Measurements from ENCODE around the gene SERAC1. TPM values are rescaled to one million over a fixed set of nuclear protein-coding genes. Genes with fewer than 3 reads are reported as not detected.

Gene SERAC1
- total RNA-seq, 4 donors from 2014 or later = 18.4 to 27.1 (median 20.5) TPM

GRCh38 chr6:158078320-158078719, 89.7 kb downstream of the SERAC1 start:
- H3K27ac ChIP-seq (replicated peaks in 1 of 4) = no peak overlapping the region
- TF ChIP-seq CTCF (IDR thresholded peaks at IDR 0.05) (no peak), EP300 (IDR thresholded peaks at IDR 0.05) (no peak), POLR2AphosphoS5 (IDR thresholded peaks at IDR 0.05) (no peak), POLR2A (IDR thresholded peaks at IDR 0.05; ENCODE audit: low read depth) (no peak)

GRCh38 chr6:158077676-158078075, 90.4 kb downstream of the SERAC1 start:
- Histone ChIP-seq H3K36me3 (peaks cover 12 to 85% (median 64%) of the 10 kb centered on the region in 4 donors), H3K4me1 (peaks cover 0 to 8% (median 2%) of the 10 kb centered on the region in 4 donors), H3K9me3 (no peaks in the 10 kb centered on the region), H3K27me3 (no peaks in the 10 kb centered on the region), H3K27ac (replicated peaks in 1 of 4) (no peak overlapping the region), H3K4me3 (no peak overlapping the region)
- DNase-seq (ENCODE audit: extremely low spot score) = no peak
- intact Hi-C loops (cut with DNase I) = no loop called here
- WGBS = 87% methylated on average over 10 of the region's 10 CpGs
- TF ChIP-seq CTCF (IDR thresholded peaks at IDR 0.05) = no peak

More at GRCh38 chr6:158078320-158078719, 89.7 kb downstream of the SERAC1 start:
- Histone ChIP-seq H3K4me1 (peaks cover 0 to 6% (median 2%) of the 10 kb centered on the region in 4 donors), H3K4me3 (no peak overlapping the region), H3K9me3 (no peaks in the 10 kb centered on the region), H3K27me3 (no peaks in the 10 kb centered on the region), H3K36me3 (peaks cover 12 to 91% (median 71%) of the 10 kb centered on the region in 4 donors)
- intact Hi-C loops (cut with DNase I) = no loop called here
- no peak for DNase-seq (ENCODE audit: extremely low spot score)
- 76% methylated on average over 7 of the region's 7 CpGs for WGBS

- DNase-seq (ENCODE audit: extremely low spot score) = no peak
- Histone ChIP-seq H3K36me3 (peaks cover 12 to 78% (median 59%) of the 10 kb centered on the region in 4 donors), H3K27me3 (no peaks in the 10 kb centered on the region), H3K27ac (replicated peaks in 1 of 4) (no peak overlapping the region), H3K9me3 (no peaks in the 10 kb centered on the region), H3K4me3 (no peak overlapping the region), H3K4me1 (peaks cover 0 to 16% (median 6%) of the 10 kb centered on the region in 4 donors)
- intact Hi-C loops (cut with DNase I) = no loop called here
- 92% methylated on average over 18 of the region's 18 CpGs for WGBS
- TF ChIP-seq POLR2AphosphoS5 (IDR thresholded peaks at IDR 0.05) = no peak
- no peak for TF ChIP-seq EP300 (IDR thresholded peaks at IDR 0.05)
- no peak for TF ChIP-seq POLR2A (IDR thresholded peaks at IDR 0.05; ENCODE audit: low read depth)
- no peak for TF ChIP-seq CTCF (IDR thresholded peaks at IDR 0.05)
Observed at GRCh38 chr6:158076548-158076947, 91.5 kb downstream of the SERAC1 start.

GRCh38 chr6:158073776-158074175, 94.3 kb downstream of the SERAC1 start:
- TF ChIP-seq POLR2A (IDR thresholded peaks at IDR 0.05; ENCODE audit: low read depth) (no peak), CTCF (IDR thresholded peaks at IDR 0.05) (no peak), EP300 (IDR thresholded peaks at IDR 0.05) (no peak)
- no peak for DNase-seq (ENCODE audit: extremely low spot score)
- no peak overlapping the region for H3K27ac ChIP-seq (replicated peaks in 1 of 4)

More at GRCh38 chr6:158073776-158074175, 94.3 kb downstream of the SERAC1 start:
- Histone ChIP-seq H3K4me3 (no peak overlapping the region), H3K4me1 (peaks cover 4 to 23% (median 8%) of the 10 kb centered on the region in 4 donors), H3K36me3 (peaks cover 12 to 75% (median 66%) of the 10 kb centered on the region in 4 donors), H3K9me3 (no peaks in the 10 kb centered on the region), H3K27me3 (no peaks in the 10 kb centered on the region)
- intact Hi-C loops (cut with DNase I) = loop anchor here (2.0 to 5.0 kb wide), 2 partner anchors 93 to 316 kb away; partner anchors contain the start of gene SYNJ2
- WGBS = 48% methylated on average over 3 of the region's 3 CpGs

All from esophagus muscularis mucosa (tissue), 4 donors.